Smooth muscle cell (in vitro differentiated cells): ENCODE data around the gene SP4. TPM values are rescaled to one million over a fixed set of nuclear protein-coding genes. Genes with fewer than 3 reads are reported as not detected.

ENCODE experiments used
- DNase-seq: peaks from one replicate; lab custom pipeline; 2025; ENCODE audit not compliant: unreplicated experiment; lab: John Stamatoyannopoulos, UW
- H2AFZ ChIP-seq: fragments of 200-600 bp; sonication (generic); 2 replicates; pipeline ENCODE4 v1.6.0; 2016; ENCODE audit warnings: antibody characterized with exemption, low read depth, mild to moderate bottlenecking
- H3F3A ChIP-seq: fragments of 200-600 bp; sonication (generic); 2 replicates; pipeline ENCODE4 v1.6.0; 2017; ENCODE audit warnings: antibody characterized with exemption, low read depth
- H3K27ac ChIP-seq: fragments of 200-600 bp; sonication (generic); 2 replicates; pipeline ENCODE4 v1.5.1; 2016; ENCODE audit warnings: low read depth, mild to moderate bottlenecking
- H3K27me3 ChIP-seq: fragments of 200-600 bp; sonication (generic); 2 replicates; pipeline ENCODE4 v1.6.1; 2016; ENCODE audit warnings: low read depth, mild to moderate bottlenecking
- H3K36me3 ChIP-seq: fragments of 200-600 bp; sonication (generic); 2 replicates; pipeline ENCODE4 v1.5.1; 2016; ENCODE audit warnings: low read depth
- H3K4me1 ChIP-seq: fragments of 200-600 bp; sonication (generic); 2 replicates; pipeline ENCODE4 v1.5.1; 2016; ENCODE audit warnings: low read depth
- H3K4me2 ChIP-seq: fragments of 200-600 bp; sonication (generic); 2 replicates; pipeline ENCODE4 v1.6.0; 2016; ENCODE audit warnings: mild to moderate bottlenecking
- H3K4me3 ChIP-seq: fragments of 200-600 bp; sonication (generic); 2 replicates; pipeline ENCODE4 v1.5.1; 2016; ENCODE audit warnings: mild to moderate bottlenecking
- H3K79me2 ChIP-seq: fragments of 200-600 bp; sonication (generic); 2 replicates; pipeline ENCODE4 v1.6.0; 2016; ENCODE audit warnings: low read depth, mild to moderate bottlenecking
- H3K9ac ChIP-seq: fragments of 200-600 bp; sonication (generic); 2 replicates; pipeline ENCODE4 v1.6.0; 2016; ENCODE audit warnings: low read depth
- H3K9me3 ChIP-seq: fragments of 200-600 bp; sonication (generic); replicated peaks from 2 replicates; pipeline ENCODE4 v1.5.1; 2016; ENCODE audit warnings: low read depth
- H4K20me1 ChIP-seq: fragments of 200-600 bp; sonication (generic); 2 replicates; pipeline ENCODE4 v1.6.0; 2016; ENCODE audit warnings: low read depth
- CTCF ChIP-seq: fragments of 200-600 bp; sonication (generic); IDR thresholded peaks from 2 replicates; pipeline ENCODE4 v1.5.1; 2017; ENCODE audit warnings: borderline replicate concordance, mild to moderate bottlenecking, antibody characterized with exemption; ENCODE audit not compliant: insufficient read depth, poor library complexity, severe bottlenecking
- WGBS: methylation state at CpG from one replicate; pipeline ENCODE4 v1.1.7; 2016; ENCODE audit warnings: low lambda C conversion rate; 5-methylcytosine and 5-hydroxymethylcytosine counted together
- polyA plus RNA-seq: library from polyadenylated mRNA; unstranded; fragments of >200 nt; fragmentation: Nextera tagmentation; extraction: Ambion mirVana; gene quantifications from 2 replicates; pipeline ENCODE4 v1.2.1, GENCODE V29; 2016
- total RNA-seq: library from RNA; depleted of rRNA; stranded (reverse); fragments of >200 nt; gene quantifications from 2 replicates; pipeline ENCODE4 v1.2.3, GENCODE V29; 2014

SP4 gene
- total and polyA plus RNA-seq, 2 experiments from 2014 or later, result 1.6 to 5.0 TPM

GRCh38 chr7:21412957-21413356 lies 14.9 kb upstream of the SP4 start:
- H3K27me3 ChIP-seq, result no peaks in the 10 kb centered on the region
- no peaks in the 10 kb centered on the region for H4K20me1 ChIP-seq
- H3K36me3 ChIP-seq, result no peaks in the 10 kb centered on the region
- no peak overlapping the region for H3K27ac ChIP-seq
- no peak overlapping the region for H3K4me2 ChIP-seq
- no peaks in the 10 kb centered on the region for H3F3A ChIP-seq
- H3K4me1 ChIP-seq, result peaks cover 3% of the 10 kb centered on the region
- H3K9ac ChIP-seq, result no peak overlapping the region
- WGBS, result 82% methylated on average over 2 of the region's 2 CpGs
- no peaks in the 10 kb centered on the region for H3K9me3 ChIP-seq
- H2AFZ ChIP-seq, result no peak overlapping the region
- H3K4me3 ChIP-seq, result no peak overlapping the region
- H3K79me2 ChIP-seq, result no peaks in the 10 kb centered on the region
- no peak for DNase-seq
- TF ChIP-seq CTCF, result no peak

GRCh38 chr7:21413502-21413901 lies 14.4 kb upstream of the SP4 start:
- no peak overlapping the region for H2AFZ ChIP-seq
- no peak for DNase-seq
- H3K36me3 ChIP-seq, result no peaks in the 10 kb centered on the region
- H3K9ac ChIP-seq, result no peak overlapping the region
- no peak overlapping the region for H3K4me3 ChIP-seq
- no peak for TF ChIP-seq CTCF
- no peaks in the 10 kb centered on the region for H3K79me2 ChIP-seq
- H3F3A ChIP-seq, result no peaks in the 10 kb centered on the region
- H3K9me3 ChIP-seq, result no peaks in the 10 kb centered on the region
- H4K20me1 ChIP-seq, result no peaks in the 10 kb centered on the region
- peaks cover 3% of the 10 kb centered on the region for H3K4me1 ChIP-seq
- H3K4me2 ChIP-seq, result no peak overlapping the region
- H3K27ac ChIP-seq, result no peak overlapping the region
- H3K27me3 ChIP-seq, result no peaks in the 10 kb centered on the region

GRCh38 chr7:21414795-21415393 lies 13.0 kb upstream of the SP4 start:
- no peak overlapping the region for H3K9ac ChIP-seq
- WGBS, result 96% methylated on average over 6 of the region's 6 CpGs
- H3F3A ChIP-seq, result no peaks in the 10 kb centered on the region
- no peak overlapping the region for H3K27ac ChIP-seq
- H4K20me1 ChIP-seq, result no peaks in the 10 kb centered on the region
- no peaks in the 10 kb centered on the region for H3K9me3 ChIP-seq
- H3K36me3 ChIP-seq, result no peaks in the 10 kb centered on the region
- no peak for DNase-seq
- no peak overlapping the region for H3K4me2 ChIP-seq
- no peaks in the 10 kb centered on the region for H3K27me3 ChIP-seq
- H2AFZ ChIP-seq, result no peak overlapping the region
- no peak for TF ChIP-seq CTCF
- H3K4me1 ChIP-seq, result peaks cover 3% of the 10 kb centered on the region
- no peaks in the 10 kb centered on the region for H3K79me2 ChIP-seq
- no peak overlapping the region for H3K4me3 ChIP-seq

GRCh38 chr7:21417647-21418046 lies 10.2 kb upstream of the SP4 start:
- Histone ChIP-seq H3K9ac (no peak overlapping the region), H3K4me1 (peaks cover under 1% of the 10 kb centered on the region)

More at GRCh38 chr7:21417647-21418046, 10.2 kb upstream of the SP4 start:
- no peaks in the 10 kb centered on the region for H3K36me3 ChIP-seq
- DNase-seq, result no peak
- no peaks in the 10 kb centered on the region for H3K79me2 ChIP-seq
- no peak overlapping the region for H3K4me2 ChIP-seq
- WGBS, result 84% methylated on average over 4 of the region's 4 CpGs
- no peak overlapping the region for H3K4me3 ChIP-seq
- no peaks in the 10 kb centered on the region for H3F3A ChIP-seq
- no peaks in the 10 kb centered on the region for H4K20me1 ChIP-seq
- no peak for TF ChIP-seq CTCF
- no peaks in the 10 kb centered on the region for H3K9me3 ChIP-seq
- no peak overlapping the region for H2AFZ ChIP-seq
- H3K27me3 ChIP-seq, result no peaks in the 10 kb centered on the region
- H3K27ac ChIP-seq, result no peak overlapping the region
